ENCODE data around the gene DPEP1.

GRCh38 chr16:89605186-89605970 is 8.1 kb upstream of the DPEP1 start:
- TF ChIP-seq CTCF (IDR thresholded peaks at IDR 0.05; ENCODE audit: low read depth, low read length): no peak
- no peak for TF ChIP-seq POLR2A (IDR thresholded peaks at IDR 0.05; ENCODE audit: extremely low read depth, insufficient read length)
- TF ChIP-seq MYC (IDR thresholded peaks at IDR 0.05; ENCODE audit: low read depth, low read length): no peak
